Thoracic aorta (tissue), 2 donors: Measurements from ENCODE around the gene TMEM51. TPM values are rescaled to one million over a fixed set of nuclear protein-coding genes. Genes with fewer than 3 reads are reported as not detected.

Experiments
- ATAC-seq: fragments of 150-250 bp; one replicate; pipeline ENCODE4 v1.8.0; 2017; ENCODE audit warnings: low read depth; ENCODE audit not compliant: insufficient number of reproducible peaks, low FRiP score
- DNase-seq: peaks from one replicate; pipeline ENCODE4 v3.0.0-alpha.2; 2020; ENCODE audit warnings: low spot score
- H3K27ac ChIP-seq, 2 donors: fragments of 200-600 bp; sonication (generic); 1 replicate in 1 of 2; 2 replicates in 1 of 2; pipeline ENCODE4 v1.5.1; 2016; ENCODE audit warnings: mild to moderate bottlenecking in 2 of 2, moderate library complexity in 2 of 2
- H3K27me3 ChIP-seq: fragments of 200-600 bp; sonication (generic); replicated peaks from 2 replicates; pipeline ENCODE4 v1.6.0; 2016; ENCODE audit warnings: mild to moderate bottlenecking; ENCODE audit not compliant: insufficient read depth
- H3K36me3 ChIP-seq: fragments of 200-600 bp; sonication (generic); one replicate; pipeline ENCODE4 v1.5.1; 2016
- H3K4me1 ChIP-seq, 2 donors: fragments of 200-600 bp; sonication (generic); 1 replicate in 1 of 2; 2 replicates in 1 of 2; pipeline versions ENCODE4 v1.5.1 to v1.6.0; 2016; ENCODE audit warnings: low read depth in 2 of 2, mild to moderate bottlenecking in 1 of 2; ENCODE audit not compliant: control insufficient read depth in 1 of 2
- H3K4me3 ChIP-seq: fragments of 200-600 bp; sonication (generic); 2 replicates; pipeline ENCODE4 v1.5.1; 2016; ENCODE audit warnings: mild to moderate bottlenecking
- H3K9me3 ChIP-seq: fragments of 200-600 bp; sonication (generic); 2 replicates; pipeline ENCODE4 v1.5.1; 2016
- CTCF ChIP-seq: fragments of 200-600 bp; sonication (generic); IDR thresholded peaks from one replicate; pipeline ENCODE4 v1.5.1; 2019; ENCODE audit warnings: antibody characterized with exemption
- total RNA-seq, 2 donors: library from RNA; depleted of rRNA; stranded (reverse); fragments of >200 nt; gene quantifications; one replicate each; pipeline versions ENCODE4 v1.1.0 to v1.2.3, GENCODE V29; 2016

The TMEM51 gene
- total RNA-seq, 2 donors from 2014 or later, result 2.0 to 5.9 TPM

- H3K36me3 ChIP-seq, result no peaks in the 10 kb centered on the region
- H3K4me1 ChIP-seq, result peaks cover 0 to 17% of the 10 kb centered on the region in 2 donors
- no peaks in the 10 kb centered on the region for H3K27me3 ChIP-seq
- no peaks in the 10 kb centered on the region for H3K9me3 ChIP-seq
- no peak overlapping the region for H3K4me3 ChIP-seq
- DNase-seq (no peak), ATAC-seq (no peak)
- TF ChIP-seq CTCF, result no peak
- no peak overlapping the region for H3K27ac ChIP-seq
Measured at GRCh38 chr1:15148941-15149340, 4.6 kb upstream of the TMEM51 start.

- DNase-seq, result no peak
- no peaks in the 10 kb centered on the region for H3K9me3 ChIP-seq
- TF ChIP-seq CTCF, result no peak
- no peak overlapping the region for H3K4me3 ChIP-seq
- peaks cover 6 to 28% of the 10 kb centered on the region in 2 donors for H3K4me1 ChIP-seq
- H3K27me3 ChIP-seq, result no peaks in the 10 kb centered on the region
- no peaks in the 10 kb centered on the region for H3K36me3 ChIP-seq
- no peak overlapping the region for H3K27ac ChIP-seq
- ATAC-seq, result no peak
Measured at GRCh38 chr1:15150376-15150775, 3.2 kb upstream of the TMEM51 start.

DNA sequence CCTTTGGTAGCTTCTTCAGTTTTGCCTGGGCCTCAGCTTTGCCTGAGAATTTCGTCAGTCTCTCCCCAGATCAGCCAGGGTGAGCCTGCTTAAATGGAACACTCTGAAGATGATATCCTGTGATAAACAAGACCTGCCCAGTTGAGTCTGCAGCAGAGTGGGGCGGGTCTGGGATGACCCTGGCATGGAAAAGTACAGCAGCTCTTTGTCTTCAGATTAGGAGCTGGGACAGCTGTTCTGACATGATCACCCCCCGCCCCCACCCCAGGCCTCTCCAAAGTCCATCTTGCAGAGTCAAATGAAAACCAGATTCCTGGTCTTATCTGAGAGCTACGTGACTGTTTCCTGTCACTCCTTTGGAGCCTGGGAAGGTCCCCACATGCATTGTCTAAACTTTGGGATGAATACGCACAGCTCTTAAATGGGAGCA is 2.2 kb upstream of the TMEM51 start:
- Histone ChIP-seq H3K27me3 (no peaks in the 10 kb centered on the region), H3K4me1 (peaks cover 6 to 31% of the 10 kb centered on the region in 2 donors), H3K4me3 (no peak overlapping the region), H3K9me3 (no peaks in the 10 kb centered on the region), H3K36me3 (no peaks in the 10 kb centered on the region), H3K27ac (no peak overlapping the region)
- no peak for ATAC-seq
- TF ChIP-seq CTCF, result no peak
- no peak for DNase-seq

- TF ChIP-seq CTCF, result no peak
- ATAC-seq (no peak), DNase-seq (no peak)
- no peaks in the 10 kb centered on the region for H3K27me3 ChIP-seq
- peak overlapping the region; percentile 84 for H3K4me3 ChIP-seq
- no peaks in the 10 kb centered on the region for H3K9me3 ChIP-seq
- H3K4me1 ChIP-seq, result peaks cover 6 to 27% of the 10 kb centered on the region in 2 donors
- H3K27ac ChIP-seq, result no peak overlapping the region
- H3K36me3 ChIP-seq, result no peaks in the 10 kb centered on the region
Measured at GRCh38 chr1:15151871-15152270, 1.7 kb upstream of the TMEM51 start.

GRCh38 chr1:15152318-15153183 is 996 bp upstream of the TMEM51 start:
- Histone ChIP-seq H3K4me3 (peak overlapping the region; percentile 84), H3K4me1 (peaks cover 6 to 20% of the 10 kb centered on the region in 2 donors), H3K27me3 (no peaks in the 10 kb centered on the region), H3K36me3 (no peaks in the 10 kb centered on the region), H3K9me3 (no peaks in the 10 kb centered on the region), H3K27ac (peak overlapping the region; percentile 24 to 53)
- ATAC-seq (no peak), DNase-seq (peak; percentile 51)
- peak; percentile 60 for TF ChIP-seq CTCF
